Adrenal gland (tissue), 5 donors: ENCODE measurements around the gene SLC39A2.

Experiments used
- CTCF ChIP-seq, 6 experiments: fragments of 450-650 bp in 4 of 6; fragments of 200-600 bp in 2 of 6; sonication (generic) in 1 of 6; IDR thresholded peaks; 1 replicate in 5 of 6; 2 replicates in 1 of 6; pipeline versions ENCODE4 v1.5.1 to v1.8.0; 2016 to 2021; ENCODE audit warnings: antibody characterized with exemption in 6 of 6, mild to moderate bottlenecking in 2 of 6, moderate library complexity in 1 of 6
- POLR2A ChIP-seq, 2 donors: fragments of 450-650 bp; IDR thresholded peaks; one replicate each; pipeline ENCODE4 v1.6.1; 2017; ENCODE audit warnings: antibody characterized with exemption in 2 of 2, mild to moderate bottlenecking in 2 of 2, moderate library complexity in 1 of 2
- donor health status: DM: no; HTN: no; CAD: no.

- TF ChIP-seq POLR2A (IDR thresholded peaks at IDR 0.05) (no peak), CTCF (IDR thresholded peaks at IDR 0.05) (no peak)
These were observed at the start of gene SLC39A2 for GRCh38 chr14:20998674-20999366.
